GM21367 (cell line): ENCODE results near the gene ALDH5A1.

ENCODE experiments used
- ATAC-seq: cut with Tn5 transposase; IDR thresholded peaks from one replicate; pipeline ENCODE4 v1.9.1; 2021; ENCODE audit not compliant: unreplicated experiment

ALDH5A1 gene

DNA sequence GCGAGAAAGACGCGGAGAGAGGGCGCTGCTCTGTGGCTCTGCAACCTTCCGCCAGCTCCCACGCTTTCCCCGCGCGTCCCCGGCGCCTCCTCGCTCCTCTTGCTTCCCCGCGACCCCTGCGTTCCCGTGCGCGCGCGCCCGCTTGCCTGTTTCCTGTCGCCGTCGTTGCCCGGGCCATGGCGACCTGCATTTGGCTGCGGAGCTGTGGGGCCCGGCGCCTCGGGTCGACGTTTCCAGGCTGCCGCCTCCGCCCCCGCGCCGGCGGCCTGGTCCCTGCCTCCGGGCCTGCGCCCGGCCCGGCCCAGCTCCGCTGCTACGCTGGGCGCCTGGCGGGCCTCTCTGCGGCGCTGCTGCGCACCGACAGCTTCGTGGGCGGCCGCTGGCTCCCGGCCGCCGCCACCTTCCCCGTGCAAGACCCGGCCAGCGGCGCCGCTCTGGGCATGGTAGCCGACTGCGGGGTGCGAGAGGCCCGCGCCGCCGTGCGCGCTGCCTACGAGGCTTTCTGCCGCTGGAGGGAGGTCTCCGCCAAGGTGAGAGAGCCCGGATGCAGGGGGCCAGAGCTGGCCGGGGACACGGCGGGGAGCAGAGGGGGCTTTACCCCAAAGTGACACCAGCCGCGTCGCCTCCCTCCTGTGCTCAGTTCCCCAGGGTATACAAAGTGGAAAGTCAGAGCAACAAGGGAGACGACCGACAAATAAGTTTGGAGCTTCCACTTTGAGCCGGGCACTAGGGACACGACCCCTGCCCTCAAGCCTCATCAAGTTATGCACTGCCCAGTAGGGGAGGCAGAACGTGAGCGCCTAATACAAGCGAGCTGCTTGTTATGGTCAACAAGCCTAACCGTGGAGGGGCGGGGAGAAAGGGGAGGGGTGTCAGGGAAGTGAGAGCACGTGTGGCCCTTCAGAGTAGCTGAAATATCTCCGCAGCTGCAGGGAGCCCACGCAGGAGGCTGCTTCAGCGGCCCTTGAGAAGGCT, at the start of gene ALDH5A1:
Gene ALDH5A1, plus strand, starts transcription at position 149 of the 975 bp plus-strand sequence. Its CDS starts 28 bp downstream, at position 177.
- ATAC-seq, result peak; percentile 65

DNA sequence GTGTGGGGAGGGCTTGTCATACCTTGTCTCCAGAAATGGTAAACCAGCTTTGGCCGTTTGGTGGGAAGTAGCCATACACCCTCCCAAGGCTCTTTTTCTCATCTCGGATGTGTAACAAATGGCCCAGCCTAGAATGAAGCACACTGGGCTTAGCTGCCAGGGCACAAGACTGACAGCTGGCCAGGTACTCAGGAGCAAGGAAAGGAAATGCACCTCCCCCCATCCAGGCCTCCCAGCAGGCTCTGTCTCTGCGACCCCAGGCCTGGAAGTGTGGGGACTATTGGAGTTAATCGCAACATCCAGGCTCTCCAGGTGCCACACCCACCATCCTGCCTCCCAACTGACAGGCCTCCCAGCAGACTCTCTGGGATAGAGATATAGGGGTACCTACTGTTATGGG, 49.1 kb upstream of the ALDH5A1 start:
- ATAC-seq, result no peak

DNA sequence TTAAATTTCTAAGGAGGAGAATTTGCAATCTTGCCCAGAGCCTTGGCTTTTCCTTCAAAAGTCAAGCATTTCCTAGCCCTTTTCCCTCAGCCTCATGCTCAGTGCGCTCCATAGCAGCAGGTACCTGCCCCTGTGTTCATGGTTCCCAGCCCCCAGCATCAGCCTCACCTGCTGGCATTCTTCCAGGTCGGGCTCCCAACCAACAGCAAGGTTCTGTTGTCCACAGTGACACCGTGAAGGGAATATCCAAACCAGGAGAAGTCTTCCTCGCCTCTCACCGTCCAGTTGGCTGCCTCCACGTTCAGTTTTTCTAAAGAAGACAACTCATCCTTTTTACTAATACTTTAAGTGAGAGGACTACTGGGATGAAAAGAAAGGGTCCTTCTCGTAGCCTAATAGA, 48.1 kb upstream of the ALDH5A1 start:
- no peak for ATAC-seq

DNA sequence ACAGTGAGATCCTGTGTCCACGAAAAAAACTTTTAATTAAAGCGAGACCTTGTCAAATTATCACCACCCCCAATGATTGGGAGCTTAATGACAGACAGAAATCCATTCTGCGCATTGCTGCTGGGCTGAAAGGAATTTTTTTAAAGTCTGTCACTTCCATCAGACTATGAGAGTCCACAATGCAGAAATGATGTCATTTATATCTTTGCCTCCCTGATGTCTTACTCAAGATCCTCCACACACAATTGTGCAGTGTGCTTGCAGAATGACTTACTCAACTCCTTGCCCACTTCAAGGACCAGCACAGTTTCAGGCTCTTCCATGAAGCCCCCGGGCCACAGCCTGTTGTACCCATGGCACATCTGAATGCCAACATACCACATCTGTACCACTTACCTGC, 46.4 kb upstream of the ALDH5A1 start:
- ATAC-seq, result no peak

DNA sequence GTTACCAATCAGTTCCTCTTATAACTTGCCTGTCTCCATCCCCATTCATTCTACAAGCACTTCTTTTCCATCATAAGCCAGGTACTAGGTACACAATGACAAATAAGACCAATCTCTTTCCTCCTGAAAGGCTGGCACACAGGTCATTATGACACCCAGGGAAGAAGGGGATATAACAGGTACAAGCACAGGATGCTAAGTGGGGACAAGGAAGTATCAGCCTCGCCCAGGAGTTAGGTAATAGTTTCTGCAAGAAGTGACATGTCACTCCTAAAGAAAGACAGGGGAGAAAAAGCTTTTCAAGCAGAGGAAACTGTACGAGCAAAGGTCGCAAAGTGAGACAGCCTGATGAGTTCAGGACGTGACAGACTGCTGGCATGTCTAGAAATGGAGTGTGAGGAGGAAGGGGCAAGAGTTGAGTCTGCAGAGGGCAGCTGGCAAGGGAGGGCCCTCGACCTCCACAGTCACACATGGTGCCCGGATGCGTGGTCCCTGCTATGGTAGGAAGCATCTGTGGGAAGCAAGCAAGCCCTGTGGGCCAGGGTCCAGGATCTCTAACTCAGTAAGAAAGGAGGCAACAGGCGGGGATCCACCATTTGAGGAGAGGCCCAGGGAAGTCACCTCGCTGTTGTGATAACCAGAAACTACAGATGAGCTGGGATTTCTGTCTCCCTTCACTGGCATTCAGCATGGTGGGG, 45.8 kb upstream of the ALDH5A1 start:
- ATAC-seq, result no peak

DNA sequence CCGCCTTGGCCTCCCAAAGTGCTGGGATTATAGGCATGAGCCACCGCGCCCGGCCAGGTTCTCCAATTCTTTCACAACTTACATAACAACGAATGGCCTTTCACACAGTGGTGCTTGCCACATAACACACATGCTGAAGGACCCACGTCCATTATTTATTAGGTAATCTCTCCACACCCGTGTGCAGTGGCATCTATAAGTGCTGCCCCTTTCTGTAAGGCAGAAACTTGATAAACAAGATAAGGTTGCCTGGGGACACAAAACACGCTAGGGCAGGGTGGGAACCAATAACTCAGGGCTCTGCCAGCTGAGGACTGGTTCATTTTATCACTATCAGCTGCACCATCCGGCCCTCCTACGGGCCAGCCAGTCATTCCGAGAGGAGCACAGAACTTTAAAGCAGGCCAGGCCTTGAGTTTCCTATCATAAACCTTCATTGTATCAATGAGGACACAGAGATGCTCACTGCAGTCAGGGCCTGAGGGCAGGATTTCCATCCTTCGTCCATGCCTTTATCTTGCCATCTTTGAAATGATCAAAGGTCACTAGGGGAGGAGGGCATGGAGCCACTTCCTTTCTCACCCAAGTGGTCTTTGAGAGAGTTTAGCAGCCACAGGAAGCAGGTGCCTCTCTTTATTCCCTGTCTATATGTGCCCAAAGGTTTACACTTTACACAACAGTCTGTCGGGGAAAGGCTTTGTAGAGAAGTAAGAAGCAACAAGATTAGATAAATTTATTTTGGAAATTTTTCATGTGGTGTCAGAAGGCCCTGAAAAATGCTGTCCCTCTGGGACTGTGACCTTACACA, 43.0 kb upstream of the ALDH5A1 start:
- no peak for ATAC-seq

DNA sequence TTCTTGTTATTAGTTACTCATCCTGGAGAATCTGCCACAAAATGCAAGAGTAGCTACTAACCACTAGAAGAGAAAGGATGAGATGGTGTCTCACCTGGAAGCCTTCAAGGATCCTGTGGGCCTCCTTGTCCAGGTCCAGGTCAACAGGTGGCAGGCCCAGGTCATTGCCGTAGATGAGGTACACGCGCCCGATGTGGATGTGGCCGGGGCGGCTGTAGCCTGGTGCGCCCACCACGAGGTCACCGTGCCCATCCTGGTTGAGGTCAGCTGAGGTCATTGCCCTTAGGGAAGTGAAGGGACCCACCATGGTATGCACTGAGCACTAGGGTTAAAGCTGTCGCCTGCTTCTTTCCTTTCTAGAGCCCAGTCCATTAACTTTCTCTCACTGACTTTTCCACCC, 40.8 kb upstream of the ALDH5A1 start:
- no peak for ATAC-seq

DNA sequence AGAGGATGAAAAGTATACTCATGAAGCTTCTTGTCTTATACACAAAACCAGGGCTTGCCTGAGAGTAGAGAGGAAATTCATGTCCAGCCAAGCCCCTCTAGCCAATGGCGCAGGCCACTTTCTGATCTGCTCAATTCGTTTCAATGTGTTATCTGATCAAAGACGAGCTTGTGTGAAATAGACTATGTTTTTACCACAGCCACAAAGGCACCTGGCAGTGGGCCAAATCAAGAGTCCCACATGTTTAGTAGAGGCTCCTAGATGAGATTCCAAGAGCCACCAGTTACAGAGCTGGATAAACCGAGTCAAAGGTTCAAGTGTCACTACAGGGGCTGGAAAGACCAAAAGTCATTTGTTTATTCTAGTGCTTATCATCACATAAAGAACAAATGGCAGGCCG, 40.3 kb upstream of the ALDH5A1 start:
- ATAC-seq, result no peak

DNA sequence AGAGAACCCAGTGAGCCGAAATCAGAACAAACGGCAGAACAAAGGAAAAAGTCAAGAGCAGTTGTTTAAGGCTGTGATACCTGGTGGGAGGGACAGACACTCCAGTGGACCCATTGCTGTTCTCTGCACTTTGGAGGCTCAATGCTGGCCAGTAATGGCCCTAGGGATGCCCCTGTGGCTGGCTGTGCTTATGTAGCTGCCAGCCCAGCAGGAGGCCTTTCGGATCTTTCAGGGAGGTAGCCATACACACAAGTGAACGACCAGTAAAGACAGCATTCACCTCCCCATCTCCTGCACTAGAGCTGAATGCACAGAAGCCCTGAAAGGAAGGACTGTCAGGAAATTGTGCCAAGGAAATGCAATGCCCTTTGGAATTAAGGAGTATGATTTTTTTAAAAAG, 39.7 kb upstream of the ALDH5A1 start:
- no peak for ATAC-seq

DNA sequence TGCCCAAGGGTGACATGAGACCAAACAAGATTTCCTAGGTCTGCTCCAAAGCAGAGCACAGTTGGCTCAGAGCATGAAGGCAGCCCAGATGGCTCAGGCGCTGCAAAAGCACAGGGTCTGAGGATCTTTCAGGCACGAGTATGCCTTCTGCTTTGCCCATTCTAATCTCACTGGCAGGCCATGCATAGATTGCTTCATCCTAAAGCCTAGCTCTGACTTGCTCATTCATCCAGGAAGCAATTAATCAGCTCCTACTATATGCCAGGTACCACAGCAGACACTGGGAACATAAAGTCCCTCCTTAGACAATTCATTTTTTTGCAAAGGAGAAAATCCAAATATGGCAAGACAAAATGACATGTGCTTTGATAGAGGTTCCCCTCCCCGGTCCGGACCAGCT, 36.6 kb upstream of the ALDH5A1 start:
- no peak for ATAC-seq

DNA sequence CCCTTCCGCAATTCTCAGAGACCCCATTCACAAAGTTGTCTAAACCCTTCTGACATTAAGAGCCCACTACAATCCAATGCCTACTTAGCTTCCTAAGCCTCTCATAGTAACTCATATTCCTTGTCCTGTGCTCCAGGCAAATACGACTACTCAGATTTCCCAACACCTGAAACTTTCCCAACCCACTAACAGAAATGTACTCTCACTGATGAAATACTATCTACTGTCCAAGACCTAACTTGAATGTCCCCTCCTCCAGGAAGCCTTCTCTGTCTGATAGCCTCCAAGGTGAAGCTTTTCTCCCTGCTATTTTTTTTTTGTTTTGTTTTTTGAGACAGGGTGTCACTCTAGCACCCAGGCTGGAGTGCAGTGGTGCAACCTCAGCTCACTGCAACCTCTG, 35.8 kb upstream of the ALDH5A1 start:
- no peak for ATAC-seq

DNA sequence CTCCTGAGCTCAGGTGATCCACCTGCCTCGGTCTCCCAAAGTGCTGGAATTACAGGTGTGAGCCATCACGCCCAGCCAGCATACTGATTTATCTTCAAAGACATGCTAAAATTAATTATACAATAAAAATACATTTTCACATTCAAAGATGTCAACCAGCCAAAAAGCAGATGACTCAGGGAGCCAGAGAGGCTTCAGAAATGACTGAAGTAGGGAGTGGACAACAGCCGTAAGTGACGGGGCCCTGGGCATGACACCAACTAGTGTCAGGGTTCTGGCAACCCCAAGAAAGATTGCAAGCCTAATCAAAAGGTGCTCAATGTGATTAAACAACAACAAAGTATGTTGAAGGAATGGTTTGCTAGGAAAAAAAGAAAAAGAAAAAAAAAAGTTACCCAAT, 33.8 kb upstream of the ALDH5A1 start:
- ATAC-seq, result no peak

DNA sequence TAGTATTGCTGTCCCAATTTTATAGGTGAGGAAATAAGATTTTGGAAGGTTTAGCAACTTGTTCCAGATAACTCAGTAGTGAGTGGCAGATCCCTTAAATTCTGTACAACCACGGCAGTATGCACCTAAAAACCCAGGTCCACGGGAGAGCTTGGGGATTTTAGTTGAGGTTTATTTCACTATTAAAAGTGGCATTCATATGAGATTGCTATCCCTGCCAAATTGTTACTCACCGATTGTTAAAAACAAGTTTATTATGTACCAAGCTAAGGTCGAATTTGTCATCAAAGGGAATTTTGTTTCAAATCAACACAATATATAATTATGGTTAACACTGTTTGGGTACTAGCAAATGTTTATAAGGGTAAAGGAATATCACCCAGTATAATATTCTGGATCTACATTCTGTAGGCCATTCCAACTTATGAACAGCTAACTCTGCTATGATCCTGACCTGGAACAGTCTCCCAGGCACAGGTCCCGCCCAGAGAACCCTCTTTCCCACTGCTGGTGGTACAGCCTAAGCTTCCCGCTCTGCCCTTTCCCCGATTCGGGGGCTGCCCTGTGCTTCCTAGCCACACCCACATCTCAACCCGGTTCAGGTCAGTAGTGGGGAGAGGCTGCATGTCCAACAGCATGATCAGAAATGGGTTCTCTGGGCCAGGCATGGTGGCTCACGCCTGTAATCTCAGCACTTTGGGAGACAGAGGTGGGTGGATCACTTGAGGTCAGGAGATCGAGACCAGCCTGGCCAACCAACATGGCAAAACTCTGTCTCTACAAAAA, 30.3 kb upstream of the ALDH5A1 start:
- ATAC-seq, result no peak

DNA sequence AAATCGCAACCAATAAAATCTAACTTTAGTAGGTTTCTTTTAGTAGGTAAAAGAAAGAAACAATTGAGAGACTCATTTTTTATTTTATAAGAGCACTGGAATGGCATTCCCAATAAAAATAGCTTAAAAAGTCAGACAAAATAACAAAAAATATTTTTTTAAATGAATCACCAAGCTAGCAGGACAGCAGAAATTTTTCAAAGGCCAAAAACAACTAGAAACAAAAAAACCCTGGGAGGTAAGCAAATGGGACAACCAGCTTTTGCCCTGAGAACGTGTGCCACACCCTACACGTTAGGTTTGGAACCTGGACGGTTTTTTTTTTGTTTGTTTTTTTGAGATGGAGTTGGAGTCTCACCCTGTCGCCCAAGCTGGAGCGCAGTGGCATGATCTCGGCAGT, 25.0 kb upstream of the ALDH5A1 start:
- no peak for ATAC-seq

DNA sequence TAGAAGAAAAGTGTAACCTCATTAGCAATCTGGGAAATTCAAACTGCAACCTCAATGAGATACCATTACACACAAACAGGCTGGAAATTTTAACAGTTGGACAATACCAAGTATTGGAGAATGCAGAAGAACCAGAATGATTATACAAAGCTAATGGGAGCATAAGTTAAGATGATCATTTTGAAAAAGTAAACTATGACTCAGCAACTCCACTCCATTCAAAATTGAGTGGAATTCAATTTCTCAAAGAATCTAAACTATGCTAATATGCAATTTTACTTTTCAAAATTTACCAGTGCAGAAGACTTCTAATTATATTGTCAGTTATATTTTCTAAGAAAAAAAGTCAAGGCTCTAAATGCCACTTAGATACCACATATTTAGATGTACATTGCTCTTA, 22.6 kb upstream of the ALDH5A1 start:
- ATAC-seq, result no peak

DNA sequence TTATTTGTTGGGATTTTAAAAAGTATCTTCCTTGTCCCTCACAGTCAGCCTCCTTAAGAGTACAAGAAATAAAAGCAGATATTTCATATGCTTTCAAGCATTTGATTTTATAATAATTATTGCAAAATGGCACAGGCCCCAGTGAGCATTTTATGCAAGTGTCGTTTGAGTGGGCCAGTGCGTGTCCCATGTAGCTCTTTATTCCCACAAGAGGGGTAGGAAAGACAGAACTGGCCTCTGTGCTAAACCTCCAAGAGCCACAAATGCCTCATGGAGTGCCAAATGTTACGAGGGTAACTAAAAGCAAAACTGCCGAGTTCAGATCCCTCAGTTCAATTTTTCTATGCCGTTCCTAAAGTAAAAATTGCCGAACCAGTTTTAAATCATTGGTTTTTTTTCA, 18.1 kb upstream of the ALDH5A1 start:
- ATAC-seq, result no peak

DNA sequence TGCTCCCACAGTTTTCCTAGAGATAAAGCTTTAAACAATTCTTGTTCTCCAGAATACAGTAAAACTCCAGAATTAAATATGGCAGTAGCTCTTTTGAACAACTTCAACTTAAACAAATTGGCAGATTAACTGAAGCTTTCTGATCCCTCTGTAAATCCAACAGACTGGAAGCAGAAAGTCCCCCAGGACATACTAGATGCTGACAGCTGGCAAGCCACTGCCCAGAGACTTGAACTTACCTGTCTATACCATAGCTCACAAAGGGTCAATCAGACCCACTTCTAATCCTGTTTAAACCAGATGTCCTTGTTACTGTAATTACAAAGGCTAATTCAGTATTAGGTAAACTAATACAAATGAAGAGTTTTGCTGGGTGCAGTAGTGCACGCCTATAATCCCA, 17.7 kb upstream of the ALDH5A1 start:
- ATAC-seq, result no peak

DNA sequence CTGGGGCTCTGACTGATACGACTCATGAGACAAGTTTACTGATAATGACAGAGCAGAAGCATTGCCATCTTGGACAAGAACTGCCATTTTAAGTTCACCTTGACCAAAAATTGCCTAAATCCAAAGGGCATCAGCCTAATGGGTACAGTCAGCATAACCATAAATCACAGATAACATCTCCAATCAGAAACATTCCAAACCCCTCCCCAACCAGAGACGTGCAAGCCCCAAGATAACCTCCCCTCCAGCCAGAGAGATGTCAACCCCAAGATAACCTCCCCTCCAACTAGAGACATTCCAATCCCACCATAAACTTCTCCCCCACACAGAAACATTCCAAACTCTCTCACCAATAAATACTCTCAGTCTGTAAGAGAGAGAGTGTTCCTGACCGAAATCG, 15.9 kb upstream of the ALDH5A1 start:
- no peak for ATAC-seq

DNA sequence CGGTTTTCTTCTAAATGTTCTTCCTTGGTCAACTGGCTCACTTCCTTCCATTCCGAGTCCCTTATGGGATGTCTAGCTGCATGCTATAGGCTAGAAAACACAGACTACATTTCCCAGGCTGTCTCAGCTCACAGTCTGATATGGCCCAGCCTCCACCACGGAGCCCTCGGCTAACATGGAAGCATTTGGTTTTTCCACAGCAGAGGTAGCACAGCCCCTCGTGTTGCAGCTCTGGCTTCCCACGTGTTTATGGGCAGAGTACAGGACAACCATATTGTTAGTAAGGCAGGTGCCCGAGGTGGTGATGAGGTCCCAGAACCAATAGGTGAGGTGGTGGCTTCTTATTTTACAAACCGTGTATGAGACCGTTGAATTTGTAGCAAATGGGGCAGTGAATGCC, 14.1 kb upstream of the ALDH5A1 start:
- no peak for ATAC-seq

DNA sequence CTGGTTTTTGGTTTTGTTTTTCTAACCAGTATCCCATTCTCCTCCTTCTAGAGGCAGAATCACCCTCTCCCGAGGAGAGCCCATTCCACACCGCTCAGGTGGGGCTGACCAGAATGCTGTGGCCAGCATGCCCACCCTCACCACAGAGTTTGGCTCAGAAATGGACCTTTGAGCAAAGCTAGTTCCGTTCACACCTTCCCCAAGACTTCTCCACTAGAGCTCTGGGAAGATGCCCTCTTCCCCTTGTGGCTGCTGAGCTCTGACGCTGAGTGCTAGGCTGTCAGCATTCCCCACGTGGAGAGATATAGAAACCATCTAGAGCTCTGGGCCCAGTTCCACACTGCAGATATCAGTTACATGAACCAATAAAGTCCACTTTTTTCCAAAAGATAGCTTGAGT, 13.3 kb upstream of the ALDH5A1 start:
- ATAC-seq, result no peak
